Smooth muscle cell of the brain vasculature (primary cell): ENCODE data around the gene TNFRSF25.
A peak's percentile ranks its signal among the peaks of the same experiment; 100 is the strongest.
"Not testable (repeated sequence)": the region's sequence is repeated elsewhere in the genome, so short reads cannot be mapped to it uniquely, and the experiment has no call there.

Experiments
- DNase-seq: peaks from one replicate; pipeline ENCODE4 v3.0.0-alpha.2; 2012; ENCODE audit warnings: low read depth, low spot score

TNFRSF25 gene

DNA sequence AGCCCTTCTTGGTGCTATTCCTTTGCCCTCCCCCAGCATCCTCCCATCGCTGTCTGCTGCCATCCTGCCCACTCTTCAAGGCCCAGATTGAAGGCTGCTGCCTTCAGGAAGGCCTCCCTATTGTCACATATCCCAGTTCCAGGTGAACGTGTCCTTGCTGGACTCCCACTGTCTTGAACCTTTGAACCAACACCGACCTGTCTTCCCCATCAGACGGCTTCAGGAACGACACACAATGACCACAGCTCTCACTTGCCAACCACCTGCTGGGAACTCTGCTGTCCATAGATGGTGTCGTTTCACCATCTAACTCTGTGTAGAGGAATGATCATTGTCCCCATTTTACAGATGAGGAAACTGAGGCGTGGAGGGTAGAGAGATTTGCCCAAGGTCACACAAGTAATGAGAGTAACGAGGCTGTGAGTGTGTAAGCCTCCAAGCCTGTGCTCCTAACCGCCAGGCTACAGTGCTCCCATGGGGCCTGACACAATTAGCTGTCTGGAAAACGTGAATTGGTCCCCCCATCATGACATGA is 35.4 kb upstream of the TNFRSF25 start:
- no peak for DNase-seq

DNA sequence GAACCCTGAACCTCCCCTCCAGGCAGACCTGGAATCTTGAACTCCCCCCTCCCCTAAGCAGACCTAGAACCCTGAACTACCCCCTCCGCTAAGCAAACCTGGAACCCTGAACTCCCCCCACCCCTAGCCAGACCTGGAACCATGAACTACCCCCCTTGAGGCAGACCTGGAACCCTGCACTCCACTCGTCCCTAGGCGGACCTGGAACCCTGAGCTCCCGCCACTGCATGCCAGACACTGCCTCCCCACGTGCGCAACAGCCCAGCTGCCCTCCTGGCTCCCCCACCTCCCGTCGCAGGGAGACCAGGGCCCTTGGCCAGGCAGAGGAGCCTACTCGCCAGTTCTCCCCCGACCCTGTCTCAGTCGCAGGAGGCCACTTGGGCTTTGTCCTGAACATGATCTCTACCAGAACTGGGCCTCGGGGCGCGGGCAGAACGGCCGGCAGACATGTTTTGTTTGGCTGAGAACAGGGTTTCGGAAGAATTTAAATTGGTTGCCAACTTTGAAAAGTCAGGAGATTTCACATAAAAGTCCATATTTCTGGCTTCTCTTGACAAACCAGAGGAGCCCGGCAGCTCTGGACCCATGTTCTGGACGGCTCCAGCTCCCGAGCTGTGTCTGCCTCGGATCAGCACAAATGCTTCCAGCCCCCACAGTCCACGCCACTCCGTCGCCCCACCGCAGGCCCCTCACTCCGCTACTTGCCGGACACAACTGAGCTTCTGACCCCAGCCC is 34.7 kb upstream of the TNFRSF25 start:
- DNase-seq: no peak

DNA sequence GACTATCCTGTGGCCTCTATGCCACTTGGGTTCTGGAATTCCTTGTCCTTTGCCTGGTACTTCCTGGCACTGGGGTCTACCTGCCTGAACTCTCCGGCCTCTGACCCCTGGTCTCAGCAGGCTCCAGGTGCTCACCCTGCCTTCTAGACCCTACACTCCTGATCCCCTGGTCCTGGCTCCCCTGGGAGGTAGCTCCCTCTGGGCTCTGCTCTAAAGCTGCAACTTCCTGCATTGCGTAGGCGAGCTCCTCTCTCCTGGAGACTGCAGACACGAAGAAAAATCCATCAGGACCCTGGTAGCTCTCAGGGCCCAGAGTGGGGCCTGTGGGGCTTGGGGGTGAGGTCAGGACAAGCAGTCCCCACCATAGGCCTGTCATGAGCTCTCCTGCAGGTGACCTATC is 33.3 kb upstream of the TNFRSF25 start:
- no peak for DNase-seq

DNA sequence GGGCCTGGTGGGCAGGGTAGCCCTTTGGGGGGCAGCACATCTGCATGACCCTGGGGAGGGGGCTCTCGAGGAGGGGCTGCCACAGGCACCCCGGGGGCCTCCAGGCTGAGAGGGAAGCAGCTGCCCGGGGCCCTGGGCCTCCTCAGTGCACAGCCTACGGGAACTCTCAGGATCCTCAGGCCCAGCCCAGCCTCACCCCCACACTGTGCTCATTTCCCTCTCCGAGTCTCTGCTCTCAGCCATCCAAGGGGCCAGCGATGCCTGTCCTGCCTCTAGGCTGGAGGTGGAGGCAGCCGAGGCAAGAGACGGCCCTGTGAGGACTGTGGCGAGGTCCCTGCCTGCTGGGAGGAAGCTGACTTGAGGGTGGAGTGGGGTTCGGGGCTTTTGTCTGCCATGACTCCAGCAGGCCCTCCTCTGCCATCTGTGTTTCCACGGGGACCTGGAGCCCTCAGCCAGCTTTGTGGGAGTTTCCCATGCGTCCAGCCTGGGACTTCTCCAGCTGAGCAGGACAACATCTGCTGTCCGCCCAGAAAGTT is 32.7 kb upstream of the TNFRSF25 start:
- DNase-seq: no peak

DNA sequence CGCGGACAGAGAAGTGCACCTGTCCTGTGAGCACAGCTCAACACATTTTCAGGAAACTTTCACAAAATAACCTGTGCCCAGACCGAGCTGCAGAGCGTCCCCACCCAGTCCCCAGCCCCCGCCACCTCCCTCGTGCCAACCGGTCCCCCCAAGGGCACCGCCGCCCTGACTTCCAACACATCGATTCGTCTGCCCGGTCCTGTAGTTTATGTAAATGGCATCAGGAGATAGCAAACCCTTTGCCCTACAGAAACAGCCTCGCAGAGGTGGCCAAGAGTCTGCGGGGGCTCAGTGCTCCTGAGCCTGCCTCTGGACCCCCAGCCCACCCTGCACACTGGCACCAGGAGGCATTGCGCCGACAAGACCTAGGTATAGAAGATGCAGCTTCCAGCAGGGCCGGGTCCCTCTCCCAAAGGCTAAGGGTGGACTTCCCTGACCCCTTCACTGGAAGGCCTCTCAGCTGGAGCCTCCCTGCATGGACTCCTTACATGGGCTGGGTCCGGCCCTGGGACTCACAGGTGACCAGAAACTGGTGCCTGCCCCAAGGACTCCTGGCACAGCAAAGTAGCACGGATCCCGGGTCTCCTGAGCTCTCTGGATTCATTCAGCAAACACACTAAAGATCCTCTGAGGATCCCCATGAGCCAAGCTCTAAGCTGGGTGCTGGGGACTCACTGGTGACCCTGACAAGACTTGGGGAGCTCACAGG is 32.0 kb upstream of the TNFRSF25 start:
- DNase-seq: no peak

DNA sequence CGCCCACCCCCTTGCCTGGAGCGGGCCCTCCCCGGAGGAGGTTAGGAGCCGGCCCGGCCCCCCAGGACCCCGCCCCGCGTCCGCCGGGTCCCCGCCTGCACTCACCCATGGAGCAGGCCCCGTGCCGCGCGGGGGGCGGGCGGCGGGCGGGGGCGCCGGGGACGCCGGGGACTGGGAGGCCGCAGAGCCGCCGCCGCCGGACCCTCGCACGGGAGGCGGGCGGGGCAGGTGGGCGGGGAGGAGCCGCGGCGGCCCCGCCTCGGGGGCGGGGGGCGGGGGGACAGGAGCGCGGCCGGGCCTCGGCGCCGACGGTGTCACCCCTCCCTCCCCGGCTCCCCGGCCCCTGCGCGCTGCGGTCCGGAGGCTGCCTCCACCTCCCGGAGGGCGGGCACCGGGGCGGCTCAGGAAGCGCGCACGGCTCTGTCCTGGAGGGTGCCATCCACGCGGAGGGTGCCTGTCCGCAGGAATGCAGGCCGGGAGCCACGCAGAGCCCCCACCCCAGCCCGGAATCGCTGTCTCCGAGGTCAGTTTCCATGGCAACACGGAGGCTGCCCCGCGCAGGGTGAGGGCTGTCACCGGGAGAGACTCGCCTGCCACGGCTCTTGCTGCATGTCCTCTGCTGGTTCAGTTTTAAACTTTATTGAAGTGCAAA is 31.4 kb upstream of the TNFRSF25 start:
- no peak for DNase-seq

DNA sequence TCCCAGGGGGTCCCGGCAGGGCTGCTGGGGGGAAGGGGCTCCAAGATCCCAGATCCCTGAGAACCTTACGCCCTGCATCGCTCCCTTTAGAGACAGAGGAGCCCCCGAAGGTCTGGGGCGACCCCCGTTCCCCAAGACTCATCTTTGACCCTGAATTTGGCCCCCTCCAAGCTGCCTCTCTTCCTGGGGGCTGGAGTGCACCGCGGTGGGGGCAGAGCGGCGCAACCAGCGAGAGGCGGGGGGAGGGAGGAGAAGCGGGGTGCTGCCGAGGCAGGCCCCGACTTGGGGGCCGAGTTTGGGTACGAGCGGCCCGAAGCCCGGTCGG is 30.9 kb upstream of the TNFRSF25 start:
- no peak for DNase-seq

DNA sequence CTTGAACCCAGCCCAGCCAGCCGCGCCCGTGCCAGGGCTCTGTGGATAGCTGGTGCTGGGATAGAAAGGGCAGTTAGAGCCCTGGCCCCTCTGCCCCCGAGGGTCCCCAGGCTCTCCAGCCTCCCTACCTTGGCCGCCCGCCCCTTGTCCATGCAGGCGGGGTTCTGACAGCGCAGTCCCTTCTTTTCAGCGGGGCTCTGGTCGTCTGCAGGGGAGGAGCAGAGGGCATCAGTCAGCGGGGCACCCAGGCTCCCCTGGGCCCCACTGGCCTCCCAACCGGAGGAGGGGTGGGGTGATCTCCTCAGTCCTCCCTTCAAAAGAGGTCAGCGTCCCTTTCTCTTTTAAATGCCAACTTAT is 30.4 kb upstream of the TNFRSF25 start:
- no peak for DNase-seq

DNA sequence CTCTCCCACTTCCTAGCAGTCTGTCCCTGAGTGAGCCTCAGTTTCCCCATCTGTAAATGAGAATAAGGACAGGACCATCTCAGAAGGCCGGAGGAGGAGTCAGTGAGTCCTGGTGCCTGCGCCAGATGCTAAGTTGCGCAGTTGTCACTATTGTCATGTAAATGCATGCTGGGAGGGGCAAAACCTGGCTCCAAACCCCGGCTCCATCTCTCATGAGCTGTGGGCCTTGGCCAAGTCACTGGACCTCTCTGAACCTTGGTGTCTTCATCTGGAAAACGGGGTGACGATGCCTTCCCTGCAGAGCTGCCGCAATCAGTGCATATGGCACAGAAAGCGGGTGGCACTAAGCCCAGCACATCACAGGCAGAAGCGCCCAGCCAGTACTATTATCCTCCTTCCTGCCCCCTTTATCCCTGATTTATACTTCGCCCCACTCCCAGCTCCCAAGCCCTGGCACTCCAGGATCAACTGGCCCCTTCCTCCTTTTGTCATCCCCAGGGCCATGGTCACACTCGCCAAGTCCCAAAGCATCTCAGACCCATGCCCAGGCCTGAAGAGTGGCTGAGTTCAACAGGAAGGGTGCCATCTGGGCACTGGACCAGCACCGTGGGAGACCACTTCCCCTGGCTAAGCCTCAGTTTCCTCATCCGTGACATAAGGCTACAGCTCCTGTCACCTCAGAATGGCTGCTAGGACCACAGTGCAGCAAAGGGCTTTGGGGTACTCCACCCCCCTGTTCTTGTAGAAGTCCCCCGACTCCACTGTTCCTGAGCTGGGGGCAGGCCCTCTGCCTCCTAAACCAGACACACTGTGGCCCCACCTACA is 29.8 kb upstream of the TNFRSF25 start:
- no peak for DNase-seq

DNA sequence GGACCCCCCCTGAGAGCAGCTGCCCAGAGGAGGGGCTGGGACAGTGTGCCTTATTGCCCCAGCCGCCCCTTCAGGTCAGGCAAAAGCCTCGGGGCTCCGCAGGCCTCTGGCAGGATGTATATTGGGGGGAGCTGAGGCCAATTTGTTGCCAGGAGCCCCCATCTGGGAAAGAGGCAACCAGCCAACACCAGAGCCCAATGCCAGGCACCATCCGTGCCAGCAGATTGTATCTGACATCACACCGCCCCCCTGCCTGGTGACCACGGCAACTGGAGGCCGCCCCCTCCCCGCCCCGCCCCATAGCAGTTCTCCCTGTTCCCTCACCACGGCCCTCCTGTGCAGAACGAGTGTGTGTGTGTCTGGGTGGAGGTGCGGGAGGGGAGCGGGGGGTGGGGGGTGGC is 29.1 kb upstream of the TNFRSF25 start:
- DNase-seq: no peak

DNA sequence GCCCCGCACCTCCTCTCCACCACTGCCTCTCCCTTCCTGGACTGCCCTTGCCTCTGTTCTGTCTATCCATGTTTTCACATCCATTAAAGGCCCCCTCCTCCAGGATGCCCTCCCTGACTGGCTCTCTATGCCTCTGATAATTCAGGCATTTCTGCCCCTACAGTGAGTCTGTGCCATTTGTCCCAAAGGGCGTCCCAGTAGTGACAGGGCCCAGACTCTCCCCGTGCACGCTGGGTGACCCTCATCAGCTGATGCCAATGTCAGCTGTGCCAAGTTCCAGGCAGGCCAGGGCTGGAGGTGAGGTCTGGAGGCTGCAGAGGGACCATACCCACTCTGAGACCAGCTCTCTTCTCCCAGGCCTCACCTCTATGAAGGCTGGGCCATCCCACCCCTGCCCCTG is 28.7 kb upstream of the TNFRSF25 start:
- no peak for DNase-seq

DNA sequence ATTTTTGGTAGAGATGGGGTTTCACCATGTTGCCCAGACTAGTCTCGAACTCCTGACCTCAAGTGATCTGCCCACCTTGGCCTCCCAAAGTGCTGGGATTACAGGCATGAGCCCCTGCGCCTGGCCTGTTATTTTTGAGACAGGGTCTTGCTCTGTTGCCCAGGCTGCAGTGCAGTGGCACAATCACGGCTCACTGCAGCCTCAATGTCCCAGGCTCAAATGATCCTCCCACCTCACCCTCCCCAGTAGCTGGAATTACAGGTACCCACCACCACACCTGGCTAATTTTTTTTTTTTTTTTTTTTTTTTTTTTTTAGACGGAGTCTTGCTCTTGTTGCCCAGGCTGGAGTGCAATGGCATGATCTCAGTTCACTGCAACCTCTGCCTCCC is 27.9 kb upstream of the TNFRSF25 start:
- DNase-seq: not testable (repeated sequence)

DNA sequence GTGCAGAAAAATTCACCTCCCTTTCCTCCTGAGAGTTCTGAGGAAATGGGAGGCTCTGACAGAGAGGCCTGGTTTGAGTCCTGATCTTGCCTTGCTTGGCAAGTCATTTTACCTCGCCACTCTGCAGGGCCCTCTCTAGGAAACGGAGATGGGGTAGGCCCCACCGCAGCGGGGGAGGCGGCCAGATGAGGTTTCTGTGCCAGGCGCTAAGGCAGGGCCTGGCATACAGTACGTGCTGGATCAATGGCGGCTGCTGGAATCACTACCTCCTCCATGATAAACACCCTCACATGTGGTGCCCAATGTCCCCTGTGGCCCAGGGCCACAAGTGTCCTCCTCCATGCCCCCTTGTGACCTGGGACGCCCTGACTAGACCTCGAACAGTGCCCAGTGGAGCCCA is 26.0 kb upstream of the TNFRSF25 start:
- no peak for DNase-seq

DNA sequence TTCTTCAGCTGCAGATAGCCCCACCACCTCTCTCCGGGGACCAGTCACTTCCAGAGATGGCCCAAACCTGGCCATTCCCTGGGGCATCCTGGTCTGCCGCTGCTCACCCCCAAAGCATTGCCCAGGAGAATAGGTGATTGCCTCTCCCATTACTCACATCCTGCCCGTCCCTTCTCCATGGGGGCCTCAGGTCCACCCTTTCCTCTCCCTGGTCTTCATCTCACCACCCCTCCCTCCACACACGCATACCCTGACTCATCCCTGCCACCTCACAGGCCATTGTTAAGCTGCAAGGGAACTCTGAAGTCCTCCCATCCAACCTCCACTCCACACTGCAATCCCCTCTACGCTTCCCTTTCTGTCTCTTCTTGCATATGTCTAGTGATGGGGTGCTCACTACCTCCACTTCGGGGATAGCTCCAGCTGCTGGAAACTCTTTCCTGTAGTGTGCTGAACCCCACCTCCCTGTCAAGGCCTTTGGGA is 25.5 kb upstream of the TNFRSF25 start, which contains the start of gene PLEKHG5:
Gene PLEKHG5 (minus strand): TSS at position 188 of the 483 bp plus-strand sequence. CDS start 14,096 bp downstream, outside the sequence.
- DNase-seq: no peak

DNA sequence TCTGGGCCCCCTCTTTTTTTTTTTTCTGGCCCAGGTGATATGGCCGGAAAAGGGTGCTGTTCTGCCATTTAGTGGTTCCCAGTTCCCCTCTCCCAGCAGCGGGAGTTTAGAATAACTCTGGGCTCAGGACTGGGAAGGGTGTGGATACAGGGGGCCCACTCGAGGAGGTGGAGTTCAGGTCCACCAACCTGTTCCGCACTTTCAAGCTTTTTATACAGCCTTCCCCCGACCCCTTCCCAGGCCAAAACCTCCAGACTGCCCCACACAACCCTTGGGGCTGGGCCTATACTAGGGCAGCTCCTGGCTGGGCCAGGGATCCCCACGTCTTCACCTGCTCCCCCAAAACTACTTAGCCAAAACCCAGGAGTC is 25.1 kb upstream of the TNFRSF25 start:
- no peak for DNase-seq

DNA sequence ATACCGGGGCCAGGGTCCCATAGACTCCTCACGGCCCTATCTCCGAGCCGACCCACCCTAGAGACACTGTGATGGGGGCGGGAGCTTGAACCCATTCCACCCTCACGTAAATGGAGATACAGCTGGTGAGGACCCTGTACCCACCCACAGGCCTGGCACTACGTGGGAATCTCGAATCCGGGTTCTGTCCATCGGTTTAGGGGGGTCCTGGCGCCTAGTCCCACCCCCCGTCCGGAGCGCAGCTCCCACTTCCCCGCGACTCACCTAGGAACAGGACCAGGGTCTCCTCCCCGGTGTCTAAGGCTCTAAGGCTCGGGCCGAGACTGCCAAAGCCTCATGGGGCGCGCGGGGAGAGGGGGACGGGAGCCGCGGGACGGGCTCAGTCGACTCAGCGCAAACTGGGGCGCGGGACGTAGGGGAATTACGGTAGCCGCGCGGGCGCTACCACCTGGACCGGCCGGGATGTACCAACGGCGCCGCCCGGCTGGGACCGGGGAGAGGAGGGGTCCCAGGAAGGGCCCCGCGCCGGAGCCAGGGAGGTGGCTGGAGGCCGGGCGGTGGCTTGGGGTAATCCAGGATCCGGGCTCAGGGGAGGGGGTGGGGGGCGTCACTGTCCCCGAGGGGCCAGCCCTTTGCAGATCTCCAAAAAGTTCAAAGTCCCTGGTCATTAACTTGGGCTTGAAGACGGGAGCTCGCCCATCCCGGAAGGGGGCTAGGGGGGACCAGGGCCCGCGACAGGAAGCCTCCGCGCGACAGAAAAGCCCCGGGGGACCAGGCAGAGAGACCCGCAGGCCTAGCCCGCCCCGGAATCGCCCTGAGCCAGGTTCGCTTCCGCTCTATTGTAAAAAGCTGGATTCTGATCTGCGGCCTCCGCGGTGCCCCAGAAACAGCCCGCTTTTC is 24.5 kb upstream of the TNFRSF25 start:
- DNase-seq: peak; percentile 31

DNA sequence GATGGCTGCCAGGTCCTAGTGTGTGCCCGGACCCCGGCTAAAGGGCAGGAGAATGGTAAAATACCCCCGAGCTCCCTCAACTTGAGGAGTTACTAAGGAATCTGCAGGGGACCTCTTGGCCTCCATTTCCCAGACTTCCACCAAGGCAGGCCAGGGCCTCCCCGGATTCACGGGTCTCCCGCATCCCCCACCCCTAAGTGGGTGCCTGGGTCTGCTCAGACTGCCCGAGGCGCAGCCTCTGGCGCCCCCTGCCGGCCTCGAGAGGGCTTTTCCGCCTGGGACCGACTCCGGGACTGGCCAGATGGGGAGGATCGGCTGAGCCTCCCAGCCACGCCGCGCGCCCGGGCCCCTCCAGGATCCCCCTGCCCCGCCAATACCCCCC is 23.8 kb upstream of the TNFRSF25 start:
- DNase-seq: no peak

DNA sequence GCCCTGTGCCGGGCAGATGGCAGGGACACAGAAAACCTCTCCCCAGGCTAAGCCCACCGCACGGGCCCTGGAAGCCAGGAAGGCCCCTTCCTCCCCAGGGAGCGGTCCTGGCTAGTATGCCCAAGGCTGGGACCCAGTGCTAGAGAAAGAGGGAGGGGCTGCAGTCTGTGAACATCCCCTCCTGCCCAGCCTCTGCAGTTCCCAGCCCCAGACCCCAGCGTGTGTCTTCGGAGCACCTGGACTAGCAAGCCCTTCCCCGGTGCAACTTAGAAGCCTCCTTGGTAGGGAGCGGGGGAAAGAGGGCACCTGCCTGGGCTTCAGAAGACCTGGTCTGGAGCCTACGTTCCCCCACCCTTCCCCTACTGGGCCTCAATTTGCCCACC is 23.4 kb upstream of the TNFRSF25 start:
- no peak for DNase-seq

DNA sequence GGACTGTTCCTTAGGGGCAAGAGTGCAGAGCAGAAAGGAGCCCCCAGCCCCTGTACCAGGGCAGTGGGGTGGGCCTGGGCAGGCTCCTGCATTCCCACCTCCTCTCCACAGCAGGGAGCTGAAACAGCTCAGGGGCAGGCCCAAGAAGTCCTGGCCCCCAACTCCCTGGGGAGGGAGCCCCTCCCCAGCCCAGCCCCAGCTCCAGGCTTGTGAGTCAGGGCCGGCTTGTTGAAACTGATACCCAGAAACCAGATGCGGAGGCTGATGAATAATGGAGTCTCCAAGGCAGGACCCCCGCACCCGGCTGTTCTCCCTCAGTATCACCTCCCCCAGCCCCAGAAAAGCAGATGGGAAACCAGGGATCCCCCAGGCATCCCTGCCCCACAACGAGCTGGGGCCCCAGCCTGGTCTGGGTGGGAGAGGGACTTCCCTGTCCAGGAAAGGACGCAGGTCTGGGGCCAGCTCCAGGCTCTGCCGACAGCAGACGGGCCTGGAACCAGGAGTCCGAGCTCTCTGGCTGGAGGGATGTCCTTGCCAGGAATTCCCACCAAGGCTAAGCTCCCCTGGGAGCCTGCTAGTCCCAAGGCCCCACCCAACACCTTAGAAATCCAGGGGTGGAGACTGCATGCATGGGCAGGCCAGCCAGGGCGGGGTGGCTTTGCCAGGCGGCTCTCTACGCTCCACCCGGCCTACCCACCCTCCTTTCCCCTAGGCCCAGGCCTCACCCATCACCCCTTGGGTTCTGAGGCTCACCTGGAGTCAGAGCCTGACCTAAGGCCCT is 22.8 kb upstream of the TNFRSF25 start:
- no peak for DNase-seq
